Kidney capillary endothelial cell (primary cell): ENCODE measurements around the gene IGSF3.
"Not testable (repeated sequence)": the region's sequence is repeated elsewhere in the genome, so short reads cannot be mapped to it uniquely, and the experiment has no call there.

ENCODE experiments used
- DNase-seq: peaks from one replicate; pipeline ENCODE4 v3.0.0-alpha.2; 2018; ENCODE audit warnings: low spot score

The IGSF3 gene

GRCh38 chr1:116595946-116596741 lies 71.4 kb downstream of the IGSF3 start:
- DNase-seq, result not testable (repeated sequence)

- DNase-seq, result not testable (repeated sequence)
These were observed 72.3 kb downstream of the IGSF3 start for GRCh38 chr1:116595065-116595840.

- not testable (repeated sequence) for DNase-seq
These were observed 73.6 kb downstream of the IGSF3 start for GRCh38 chr1:116593977-116594376.

- not testable (repeated sequence) for DNase-seq
These were observed 74.1 kb downstream of the IGSF3 start for GRCh38 chr1:116593401-116593800.

- not testable (repeated sequence) for DNase-seq
These were observed 75.5 kb downstream of the IGSF3 start for GRCh38 chr1:116591951-116592605.

- DNase-seq, result not testable (repeated sequence)
These were observed 76.3 kb downstream of the IGSF3 start for GRCh38 chr1:116591006-116591950.

GRCh38 chr1:116590359-116591005 lies 77.1 kb downstream of the IGSF3 start:
- not testable (repeated sequence) for DNase-seq

GRCh38 chr1:116589101-116589735 lies 78.3 kb downstream of the IGSF3 start:
- DNase-seq, result not testable (repeated sequence)

GRCh38 chr1:116587501-116588227 lies 79.9 kb downstream of the IGSF3 start:
- DNase-seq, result no peak

- no peak for DNase-seq
These were observed 80.8 kb downstream of the IGSF3 start for GRCh38 chr1:116586741-116587143.

GRCh38 chr1:116585886-116586285 lies 81.6 kb downstream of the IGSF3 start:
- DNase-seq, result no peak

- DNase-seq, result no peak
These were observed 86.1 kb downstream of the IGSF3 start for GRCh38 chr1:116581323-116581885.

- no peak for DNase-seq
These were observed 86.8 kb downstream of the IGSF3 start for GRCh38 chr1:116580446-116581322.

GRCh38 chr1:116579259-116579875 lies 88.2 kb downstream of the IGSF3 start:
- no peak for DNase-seq

- DNase-seq, result no peak
These were observed 89.0 kb downstream of the IGSF3 start for GRCh38 chr1:116578581-116578980.

GRCh38 chr1:116577759-116578314 lies 89.7 kb downstream of the IGSF3 start:
- no peak for DNase-seq

GRCh38 chr1:116574581-116575291 lies 92.8 kb downstream of the IGSF3 start:
- peak; percentile 72 for DNase-seq
